Amygdala (tissue), 56 donors: ENCODE results near the gene SENP3.

ENCODE experiments used
- DNase-seq, 56 donors: peaks; one replicate each; lab custom pipeline; 2025; lab: John Stamatoyannopoulos, UW

The SENP3 gene

GRCh38 chr17:7561589-7562207 is at the start of gene SENP3:
TSS of gene SENP3 (plus strand) at chr17:7561919. CDS start at chr17:7563077, 1,158 bp downstream.
- DNase-seq, result peak in 53 of 56 donors; percentile 17 to 92 (median 79)

- no peak for DNase-seq
These were observed 49.6 kb upstream of the SENP3 start for GRCh38 chr17:7512105-7512504.

- no peak for DNase-seq
These were observed 48.7 kb upstream of the SENP3 start for GRCh38 chr17:7512824-7513540.

GRCh38 chr17:7513850-7514419 is 47.8 kb upstream of the SENP3 start:
- peak in 1 of 56 donors; percentile 9 for DNase-seq

GRCh38 chr17:7515911-7516610 is 45.7 kb upstream of the SENP3 start:
- DNase-seq, result no peak

- peak in 2 of 56 donors; percentile 3 to 8 for DNase-seq
These were observed 38.7 kb upstream of the SENP3 start for GRCh38 chr17:7523033-7523432.

- no peak for DNase-seq
These were observed 32.9 kb upstream of the SENP3 start for GRCh38 chr17:7528842-7529241.

GRCh38 chr17:7530023-7530900 is 31.5 kb upstream of the SENP3 start:
- DNase-seq, result no peak

DNA sequence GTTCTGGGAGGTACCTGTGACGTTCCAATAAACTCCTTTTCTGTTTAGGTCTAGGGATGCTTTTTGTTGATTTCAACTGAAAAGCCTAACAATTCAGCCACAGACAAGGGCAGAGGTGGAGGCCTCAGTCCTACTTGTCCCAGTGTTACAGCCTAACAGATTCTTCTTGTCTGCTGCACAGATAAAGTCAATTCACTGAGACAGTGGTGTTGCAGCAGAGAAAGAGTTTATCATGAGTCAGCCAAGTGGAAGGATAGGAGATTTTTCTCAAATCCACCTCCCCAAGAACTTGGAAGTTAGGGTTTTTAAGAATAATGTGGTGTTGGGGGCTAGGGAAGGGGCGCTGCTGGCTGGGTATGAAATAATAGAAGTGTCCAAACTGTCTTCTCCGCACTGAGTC is 23.7 kb upstream of the SENP3 start:
- DNase-seq, result no peak

GRCh38 chr17:7538891-7539545 is 22.7 kb upstream of the SENP3 start:
- DNase-seq, result no peak

DNA sequence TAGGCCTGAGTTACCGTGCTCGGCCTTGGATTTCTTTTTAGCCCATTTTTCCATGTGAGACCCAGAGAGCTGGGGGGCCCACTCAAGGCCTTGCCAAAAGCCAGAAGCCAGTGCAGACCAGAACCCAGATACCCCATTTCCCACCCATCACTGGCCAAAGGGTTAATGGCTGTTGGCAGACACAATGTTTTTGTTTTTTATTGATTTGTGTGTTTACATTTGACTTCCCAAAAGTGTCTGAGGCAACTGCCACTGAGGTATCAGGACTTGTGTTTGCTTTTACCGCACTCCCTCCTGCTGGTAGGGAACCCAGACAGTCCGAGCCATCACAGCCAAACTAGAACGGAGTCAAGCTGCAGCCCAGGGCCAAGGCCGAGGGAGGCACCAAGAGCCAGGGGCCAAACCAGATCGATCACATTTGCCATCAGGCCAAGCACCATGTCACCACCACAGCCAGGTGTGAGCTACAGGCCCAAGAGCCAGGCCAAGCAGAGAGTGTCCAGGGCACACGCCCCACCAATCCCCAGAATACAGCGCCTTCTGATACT is 20.6 kb upstream of the SENP3 start:
- no peak for DNase-seq

DNA sequence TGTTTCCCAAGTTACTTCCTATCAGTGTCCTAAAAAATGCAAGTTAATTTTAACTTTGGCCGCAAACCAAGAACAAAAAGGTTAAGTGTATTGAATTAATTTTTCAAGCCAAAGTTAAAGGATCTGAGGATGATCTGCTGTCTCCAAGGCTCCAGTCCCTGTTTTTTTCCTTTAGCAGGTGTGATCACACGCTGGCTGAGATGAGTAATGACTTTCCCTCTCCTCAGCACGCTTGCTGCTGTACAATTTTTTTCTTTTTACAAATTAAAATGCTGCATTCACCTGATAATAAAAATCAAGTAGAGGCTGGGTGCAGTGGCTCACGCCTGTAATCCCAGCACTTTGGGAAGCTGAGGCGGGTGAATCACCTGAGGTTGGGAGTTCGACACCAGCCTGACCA is 16.8 kb upstream of the SENP3 start:
- DNase-seq, result no peak

DNA sequence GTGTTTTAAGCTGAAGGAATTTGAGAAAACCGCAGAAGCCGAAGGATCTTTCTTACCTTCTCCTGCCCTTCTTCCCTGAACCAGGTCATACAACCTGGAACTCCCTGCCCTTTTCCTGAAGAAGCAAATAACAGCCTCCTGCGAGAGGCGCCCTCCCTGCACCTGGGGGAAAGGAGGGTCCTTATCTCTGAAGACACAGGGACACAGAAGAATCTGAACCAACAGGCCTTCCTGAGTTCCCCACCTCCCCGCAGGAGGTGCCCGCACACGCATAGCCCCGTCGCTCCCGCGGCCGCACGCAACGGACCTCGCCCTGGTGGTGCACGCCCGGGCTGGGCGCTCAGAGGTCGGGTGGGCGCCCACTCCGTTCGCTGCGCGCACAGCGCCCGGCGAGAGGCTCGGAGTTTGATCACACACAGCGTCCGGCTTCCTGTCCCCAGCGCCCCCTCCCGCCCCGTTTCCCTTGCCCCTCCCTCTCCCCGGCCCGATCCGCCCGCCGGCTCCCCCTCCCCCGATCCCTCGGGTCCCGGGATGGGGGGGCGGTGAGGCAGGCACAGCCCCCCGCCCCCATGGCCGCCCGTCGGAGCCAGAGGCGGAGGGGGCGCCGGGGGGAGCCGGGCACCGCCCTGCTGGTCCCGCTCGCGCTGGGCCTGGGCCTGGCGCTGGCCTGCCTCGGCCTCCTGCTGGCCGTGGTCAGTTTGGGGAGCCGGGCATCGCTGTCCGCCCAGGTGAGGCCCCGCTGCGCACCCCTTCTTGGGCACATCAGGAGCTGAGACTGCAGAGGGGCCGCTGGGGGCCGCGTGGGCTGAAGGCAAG is 12.9 kb upstream of the SENP3 start, which contains the start of gene TNFSF12:
TNFSF12 (plus strand) TSS at position 474 of the 816 bp plus-strand sequence; CDS start at position 570, 96 bp downstream.
- peak in 28 of 56 donors; percentile 14 to 69 (median 47) for DNase-seq

GRCh38 chr17:7549401-7550055 is 12.2 kb upstream of the SENP3 start:
- peak in 6 of 56 donors; percentile 24 to 56 (median 35) for DNase-seq

- no peak for DNase-seq
These were observed 11.4 kb upstream of the SENP3 start for GRCh38 chr17:7550344-7550743.

GRCh38 chr17:7551396-7551795 is 10.3 kb upstream of the SENP3 start:
- no peak for DNase-seq

DNA sequence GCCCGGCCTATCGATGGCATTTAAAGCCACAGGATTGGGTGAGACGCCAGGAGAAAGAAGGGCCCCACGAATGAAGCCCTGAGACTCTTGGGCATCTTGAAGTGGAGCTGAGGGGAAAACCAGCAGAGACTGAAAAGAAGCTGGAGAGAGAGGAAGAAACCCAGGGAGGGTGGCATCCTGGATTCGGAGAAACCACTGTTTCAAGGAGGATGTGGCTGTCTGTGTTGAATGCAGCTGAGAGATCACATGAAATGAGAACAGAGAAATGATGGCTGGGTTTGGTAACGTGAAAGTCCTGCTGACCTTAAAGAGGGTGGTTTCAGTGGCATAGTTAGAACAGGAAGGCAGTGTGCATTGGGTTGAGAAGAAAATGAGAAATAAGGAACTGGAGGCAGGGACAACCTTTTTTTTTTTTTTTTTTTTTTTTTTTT is 9.1 kb upstream of the SENP3 start:
- peak in 1 of 56 donors; percentile 33 for DNase-seq

- no peak for DNase-seq
These were observed 8.4 kb upstream of the SENP3 start for GRCh38 chr17:7553356-7553755.
